Neural progenitor cell (in vitro differentiated cells): ENCODE results near the gene RRP8.

Experiments used
- EZH2 ChIP-seq: fragments of 200-600 bp; sonication (generic); IDR thresholded peaks from 2 replicates; pipeline ENCODE4 v1.6.1; 2017; ENCODE audit warnings: antibody characterized with exemption, mild to moderate bottlenecking, moderate library complexity
- EZH2phosphoT487 ChIP-seq: fragments of 200-600 bp; sonication (generic); IDR thresholded peaks from 2 replicates; pipeline ENCODE4 v1.6.1; 2017; ENCODE audit warnings: antibody characterized with exemption
- TF ChIP-seq, protein P1 (sequence below): fragments of 200-600 bp; sonication (generic); IDR thresholded peaks from 2 replicates; pipeline ENCODE4 v1.5.1; 2017; ENCODE audit warnings: antibody characterized with exemption, mild to moderate bottlenecking

DNA sequence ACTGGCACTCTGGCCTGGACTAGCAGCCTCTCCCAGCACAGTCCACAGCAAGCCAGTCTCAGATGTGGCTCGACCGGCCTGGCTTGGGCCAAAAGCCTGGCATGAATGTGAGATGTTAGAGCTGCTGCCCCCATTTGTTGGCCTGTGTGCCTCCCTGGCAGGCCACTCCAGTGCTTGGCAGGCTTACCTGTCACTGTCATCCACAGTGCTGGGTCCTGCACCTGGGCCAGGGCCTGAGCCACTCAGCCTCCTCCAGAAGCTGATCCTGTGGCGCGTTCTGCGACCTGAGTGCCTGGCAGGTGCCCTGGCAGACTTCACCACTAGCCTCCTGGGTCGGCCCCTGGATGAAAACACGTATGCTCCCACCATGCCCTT lies 36.1 kb downstream of the RRP8 start:
- TF ChIP-seq, protein P1, sequence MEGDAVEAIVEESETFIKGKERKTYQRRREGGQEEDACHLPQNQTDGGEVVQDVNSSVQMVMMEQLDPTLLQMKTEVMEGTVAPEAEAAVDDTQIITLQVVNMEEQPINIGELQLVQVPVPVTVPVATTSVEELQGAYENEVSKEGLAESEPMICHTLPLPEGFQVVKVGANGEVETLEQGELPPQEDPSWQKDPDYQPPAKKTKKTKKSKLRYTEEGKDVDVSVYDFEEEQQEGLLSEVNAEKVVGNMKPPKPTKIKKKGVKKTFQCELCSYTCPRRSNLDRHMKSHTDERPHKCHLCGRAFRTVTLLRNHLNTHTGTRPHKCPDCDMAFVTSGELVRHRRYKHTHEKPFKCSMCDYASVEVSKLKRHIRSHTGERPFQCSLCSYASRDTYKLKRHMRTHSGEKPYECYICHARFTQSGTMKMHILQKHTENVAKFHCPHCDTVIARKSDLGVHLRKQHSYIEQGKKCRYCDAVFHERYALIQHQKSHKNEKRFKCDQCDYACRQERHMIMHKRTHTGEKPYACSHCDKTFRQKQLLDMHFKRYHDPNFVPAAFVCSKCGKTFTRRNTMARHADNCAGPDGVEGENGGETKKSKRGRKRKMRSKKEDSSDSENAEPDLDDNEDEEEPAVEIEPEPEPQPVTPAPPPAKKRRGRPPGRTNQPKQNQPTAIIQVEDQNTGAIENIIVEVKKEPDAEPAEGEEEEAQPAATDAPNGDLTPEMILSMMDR = no peak
- TF ChIP-seq EZH2 (no peak), EZH2phosphoT487 (no peak)
